ENCODE data around the gene GTF3C2. TPM values are rescaled to one million over a fixed set of nuclear protein-coding genes. Genes with fewer than 3 reads are reported as not detected.

Gene GTF3C2
- total RNA-seq, 6 donors from 2014 or later, result 43.9 to 104 (median 48.9) TPM

DNA sequence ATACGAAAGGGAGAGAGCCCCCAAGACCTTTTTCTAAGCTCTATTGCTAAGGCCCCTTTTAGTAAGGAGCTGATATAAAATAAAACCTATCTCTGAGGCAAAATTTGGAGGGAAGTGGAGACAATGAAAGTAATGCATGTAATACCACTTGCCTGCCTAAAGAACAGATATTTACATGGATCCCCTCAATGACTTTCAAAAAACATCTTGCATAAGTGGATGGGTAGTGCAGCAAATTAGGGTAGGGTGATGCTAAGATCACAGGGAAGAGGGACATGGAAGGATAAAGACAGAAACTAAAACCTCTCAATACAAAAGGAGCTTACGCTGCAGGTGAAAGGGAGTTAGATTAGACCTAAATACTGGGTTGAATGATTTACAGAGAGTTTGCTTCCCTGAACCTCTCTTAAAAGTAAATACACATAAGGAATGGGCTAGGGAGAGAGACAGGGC is 22.8 kb upstream of the GTF3C2 start:
- Histone ChIP-seq H3K4me1 (peaks cover 15 to 38% (median 22%) of the 10 kb centered on the region in 4 donors), H3K36me3 (peaks cover 36 to 77% (median 56%) of the 10 kb centered on the region in 4 donors), H3K27ac (peak overlapping the region; percentile 84 to 95 (median 90)), H3K9me3 (no peaks in the 10 kb centered on the region), H3K27me3 (no peaks in the 10 kb centered on the region), H3K4me3 (peak overlapping the region; percentile 63 to 92 (median 84))
- ATAC-seq (ENCODE audit: low FRiP score in 2 of 2) (no peak), DNase-seq (no peak)
- TF ChIP-seq POLR2AphosphoS5 (IDR thresholded peaks at IDR 0.05), result no peak
- TF ChIP-seq POLR2A (IDR thresholded peaks at IDR 0.05), result no peak
- no peak for TF ChIP-seq EP300 (IDR thresholded peaks at IDR 0.05)
- TF ChIP-seq CTCF (IDR thresholded peaks at IDR 0.05), result no peak
- WGBS, 2 donors, result 82 to 83% methylated on average over 2 of the region's 2 CpGs

- Histone ChIP-seq H3K36me3 (peaks cover 37 to 77% (median 57%) of the 10 kb centered on the region in 4 donors), H3K27ac (peak overlapping the region in 2 of 4 donors; percentile 12 to 84), H3K9me3 (no peaks in the 10 kb centered on the region), H3K27me3 (no peaks in the 10 kb centered on the region), H3K4me3 (peak overlapping the region in 1 of 4 donors; percentile 80), H3K4me1 (peaks cover 15 to 38% (median 22%) of the 10 kb centered on the region in 4 donors)
- WGBS, 2 donors, result 86 to 97% methylated on average over 5 of the region's 9 CpGs
- ATAC-seq (ENCODE audit: low FRiP score in 2 of 2) (no peak), DNase-seq (peak in 1 of 2 donors; percentile 81)
- TF ChIP-seq EP300 (IDR thresholded peaks at IDR 0.05) (no peak), POLR2AphosphoS5 (IDR thresholded peaks at IDR 0.05) (no peak)
Observed at GRCh38 chr2:27378809-27379290, 22.3 kb upstream of the GTF3C2 start.

GRCh38 chr2:27378096-27378808 is 21.7 kb upstream of the GTF3C2 start:
- peak in 1 of 2 donors; percentile 83 for DNase-seq
- H3K4me3 ChIP-seq, result no peak overlapping the region
- peaks cover 37 to 77% (median 57%) of the 10 kb centered on the region in 4 donors for H3K36me3 ChIP-seq
- no peaks in the 10 kb centered on the region for H3K9me3 ChIP-seq
- H3K27ac ChIP-seq, result peak overlapping the region in 1 of 4 donors; percentile 12
- ATAC-seq (ENCODE audit: low FRiP score in 2 of 2), result no peak
- H3K27me3 ChIP-seq, result no peaks in the 10 kb centered on the region
- no peak for TF ChIP-seq EP300 (IDR thresholded peaks at IDR 0.05)
- no peak for TF ChIP-seq POLR2AphosphoS5 (IDR thresholded peaks at IDR 0.05)
- TF ChIP-seq CTCF (IDR thresholded peaks at IDR 0.05), result no peak
- TF ChIP-seq POLR2A (IDR thresholded peaks at IDR 0.05), result no peak
- 84 to 87% methylated on average over 12 to 28 of the region's 29 CpGs for WGBS, 2 donors
- H3K4me1 ChIP-seq, result peaks cover 15 to 39% (median 22%) of the 10 kb centered on the region in 4 donors

- H3K4me1 ChIP-seq, result peaks cover 17 to 45% (median 25%) of the 10 kb centered on the region in 4 donors
Observed at GRCh38 chr2:27377618-27378095, 21.1 kb upstream of the GTF3C2 start.

More at GRCh38 chr2:27377618-27378095, 21.1 kb upstream of the GTF3C2 start:
- 90 to 92% methylated on average over 18 of the region's 18 CpGs for WGBS, 2 donors
- Histone ChIP-seq H3K27ac (no peak overlapping the region), H3K36me3 (peaks cover 37 to 77% (median 59%) of the 10 kb centered on the region in 4 donors), H3K27me3 (no peaks in the 10 kb centered on the region), H3K9me3 (no peaks in the 10 kb centered on the region), H3K4me3 (no peak overlapping the region)
- ATAC-seq (ENCODE audit: low FRiP score in 2 of 2) (no peak), DNase-seq (peak in 1 of 2 donors; percentile 61)
- no peak for TF ChIP-seq CTCF (IDR thresholded peaks at IDR 0.05)
- TF ChIP-seq POLR2A (IDR thresholded peaks at IDR 0.05), result no peak
- TF ChIP-seq EP300 (IDR thresholded peaks at IDR 0.05), result no peak
